Aorta (tissue), 5 donors: Measurements from ENCODE around the gene GVQW3. TPM values are rescaled to one million over a fixed set of nuclear protein-coding genes. Genes with fewer than 3 reads are reported as not detected.
"Not testable (repeated sequence)": the region's sequence is repeated elsewhere in the genome, so short reads cannot be mapped to it uniquely, and the experiment has no call there.

ENCODE experiments used
- ATAC-seq: fragments of 200-7000 bp; cut with Tn5 transposase; one replicate; pipeline ENCODE4 v1.9.1; 2022; ENCODE audit warnings: moderate library complexity; ENCODE audit not compliant: low FRiP score
- DNase-seq, 2 donors: peaks; one replicate each; pipeline ENCODE4 v3.0.0-alpha.2; 2020
- H3K27ac ChIP-seq, 2 donors: one replicate each; pipeline ENCODE4 v1.5.1; 2013; ENCODE audit warnings: low read length in 2 of 2, mild to moderate bottlenecking in 2 of 2, moderate library complexity in 2 of 2, control low read depth in 1 of 2, inconsistent platforms in 1 of 2, low read depth in 1 of 2
- H3K27me3 ChIP-seq, 2 donors: one replicate each; pipeline ENCODE4 v1.6.1; 2013; ENCODE audit warnings: control low read depth in 1 of 2, low read length in 1 of 2, mild to moderate bottlenecking in 1 of 2, moderate library complexity in 1 of 2; ENCODE audit not compliant: insufficient read depth in 2 of 2, control insufficient read depth in 1 of 2
- H3K36me3 ChIP-seq, 2 donors: one replicate each; pipeline ENCODE4 v1.6.1; 2013; ENCODE audit warnings: control low read depth in 1 of 2, low read length in 1 of 2, mild to moderate bottlenecking in 1 of 2; ENCODE audit not compliant: insufficient read depth in 2 of 2, control insufficient read depth in 1 of 2
- H3K4me1 ChIP-seq, 2 donors: one replicate each; pipeline ENCODE4 v1.6.1; 2013; ENCODE audit warnings: low read length in 2 of 2, control low read depth in 1 of 2, mild to moderate bottlenecking in 1 of 2, moderate library complexity in 1 of 2; ENCODE audit not compliant: insufficient read depth in 2 of 2, control insufficient read depth in 1 of 2
- H3K4me3 ChIP-seq, 2 donors: one replicate each; pipeline ENCODE4 v1.5.1; 2013; ENCODE audit warnings: low read length in 2 of 2, control low read depth in 1 of 2, mild to moderate bottlenecking in 1 of 2
- H3K9me3 ChIP-seq: one replicate; pipeline ENCODE4 v1.6.1; 2013; ENCODE audit warnings: mild to moderate bottlenecking, low read length; ENCODE audit not compliant: control insufficient read depth
- WGBS, 2 donors: extraction: QIAGEN DNeasy Blood & Tissue Kit; methylation state at CpG; one replicate each; pipeline ENCODE4 v1.1.7; 2013; 5-methylcytosine and 5-hydroxymethylcytosine counted together
- intact Hi-C, 2 donors: fragments of 100-400 bp; cut with DNase I; formaldehyde crosslinking; loops; one replicate each; pipeline versions ENCODE4 v1.14.2 to v1.15.0; 2022
- polyA plus RNA-seq, 2 donors: library from polyadenylated mRNA; stranded (reverse); fragments of 200-250 nt; gene quantifications; one replicate each; pipeline ENCODE4 v1.2.3, GENCODE V29; 2013
- total RNA-seq, 2 donors: library from RNA; stranded (reverse); fragmentation: NEBNext Ultra II Directional; extraction: Animal tissue kit (Norgen Biotek cat#: 25700); gene quantifications; one replicate each; pipeline ENCODE4 v1.2.1, GENCODE V29; 2021
- donor health status: healthy with polysubstance abuse.
- donor health status: Bipolar disorder and iron deficiency.
- donor health status: DM: no; HTN: no; CAD: no.
- donor health status: DM: no; HTN: no; CAD: no.
- donor health status: DM: yes; HTN: yes; CAD: no.

Gene GVQW3
- total and polyA plus RNA-seq, 4 donors: 0.50 to 3.7 (median 1.9) TPM

DNA sequence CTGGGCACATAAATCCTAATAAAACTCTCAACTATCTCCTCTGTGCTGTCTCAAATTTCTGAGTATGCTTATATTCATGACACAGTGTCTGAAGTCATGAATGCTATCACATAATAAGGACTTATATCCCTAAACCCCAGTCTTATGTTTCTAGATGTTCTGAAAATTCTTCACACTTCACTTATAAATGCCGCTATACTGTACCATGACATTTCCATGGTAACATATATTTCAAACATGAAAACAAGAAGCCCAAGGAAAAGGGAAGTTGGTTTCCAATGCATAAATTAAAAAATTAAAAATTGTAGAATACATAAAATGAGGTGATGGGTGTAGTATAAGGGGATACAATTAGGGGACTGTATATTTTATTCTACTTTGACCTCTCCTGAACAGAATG, 11.7 kb downstream of the GVQW3 start:
- no peak for ATAC-seq
- intact Hi-C loops: no loop called here
- H3K4me3 ChIP-seq: no peak overlapping the region
- no peaks in the 10 kb centered on the region for H3K36me3 ChIP-seq
- no peaks in the 10 kb centered on the region for H3K27me3 ChIP-seq
- 90 to 95% methylated on average over 1 of the region's 1 CpG for WGBS, 2 donors
- no peak overlapping the region for H3K27ac ChIP-seq
- DNase-seq: no peak
- no peaks in the 10 kb centered on the region for H3K9me3 ChIP-seq
- H3K4me1 ChIP-seq: no peaks in the 10 kb centered on the region

DNA sequence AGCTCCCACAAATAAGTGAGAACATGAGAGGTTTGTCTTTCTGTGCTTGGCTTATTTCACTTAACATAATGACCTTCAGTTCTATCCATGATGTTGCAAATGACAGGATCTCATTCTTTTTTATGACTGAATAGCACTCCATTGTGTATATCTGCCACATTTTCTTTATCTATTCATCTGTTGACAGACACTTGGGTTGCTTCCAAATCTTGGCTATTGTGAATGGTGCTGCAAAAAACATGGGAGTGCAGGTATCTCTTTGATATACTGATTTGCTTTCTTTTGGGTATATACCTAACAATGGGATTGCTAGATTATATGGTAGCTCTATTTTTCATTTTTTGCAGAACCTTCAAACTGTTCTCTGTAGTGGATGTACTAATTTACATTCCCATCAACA, 13.3 kb downstream of the GVQW3 start:
- ATAC-seq: no peak
- Histone ChIP-seq H3K36me3 (no peaks in the 10 kb centered on the region), H3K27me3 (no peaks in the 10 kb centered on the region), H3K4me3 (no peak overlapping the region), H3K27ac (no peak overlapping the region), H3K9me3 (no peaks in the 10 kb centered on the region), H3K4me1 (no peaks in the 10 kb centered on the region)
- intact Hi-C loops: no loop called here
- DNase-seq: no peak

DNA sequence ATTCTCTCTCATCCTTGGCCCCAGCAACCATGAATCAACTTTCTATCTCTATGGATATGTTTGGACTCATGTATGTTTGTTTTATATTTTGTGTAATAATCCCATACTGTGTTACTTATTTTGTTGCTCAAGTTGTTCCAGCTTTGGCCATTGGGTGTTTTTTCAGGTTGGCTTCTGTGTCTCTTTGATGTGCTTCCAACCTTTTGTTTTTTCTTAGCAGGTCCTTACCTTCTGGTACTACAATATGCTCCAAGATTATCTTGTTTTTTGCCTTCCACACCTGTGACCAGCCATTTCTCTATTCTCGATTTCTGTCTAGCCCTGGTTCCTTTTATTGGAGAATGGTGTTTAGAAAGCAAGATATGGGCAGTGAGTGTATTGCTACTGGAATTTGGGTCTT, 14.2 kb downstream of the GVQW3 start:
- Histone ChIP-seq H3K36me3 (no peaks in the 10 kb centered on the region), H3K4me3 (no peak overlapping the region), H3K9me3 (no peaks in the 10 kb centered on the region), H3K27me3 (no peaks in the 10 kb centered on the region), H3K4me1 (no peaks in the 10 kb centered on the region), H3K27ac (no peak overlapping the region)
- intact Hi-C loops: no loop called here
- no peak for DNase-seq
- no peak for ATAC-seq
- WGBS, 2 donors: 97 to 98% methylated on average over 1 of the region's 1 CpG

DNA sequence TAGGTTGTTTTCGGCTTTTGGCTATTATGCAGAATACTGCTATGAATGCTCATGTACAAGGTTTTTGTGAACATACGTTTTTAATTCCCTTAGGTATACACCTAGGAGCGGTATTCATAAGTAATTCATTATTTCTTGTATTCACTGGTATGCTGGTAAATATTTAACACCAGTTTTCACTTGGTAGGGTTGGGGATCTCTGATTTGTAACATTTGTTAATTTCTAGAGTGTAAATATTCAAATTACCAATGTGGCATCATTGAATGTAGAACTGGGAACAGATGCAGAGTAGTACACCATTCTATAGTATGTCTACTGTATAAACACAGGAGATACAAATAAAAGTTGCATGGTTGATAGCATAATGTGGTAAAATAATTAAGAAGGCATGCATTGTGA, 16.3 kb downstream of the GVQW3 start:
- WGBS, 2 donors: 91 to 94% methylated on average over 3 of the region's 3 CpGs
- Histone ChIP-seq H3K4me1 (no peaks in the 10 kb centered on the region), H3K9me3 (no peaks in the 10 kb centered on the region), H3K27me3 (no peaks in the 10 kb centered on the region), H3K27ac (no peak overlapping the region), H3K36me3 (no peaks in the 10 kb centered on the region), H3K4me3 (no peak overlapping the region)
- no peak for ATAC-seq
- intact Hi-C loops: no loop called here
- no peak for DNase-seq

DNA sequence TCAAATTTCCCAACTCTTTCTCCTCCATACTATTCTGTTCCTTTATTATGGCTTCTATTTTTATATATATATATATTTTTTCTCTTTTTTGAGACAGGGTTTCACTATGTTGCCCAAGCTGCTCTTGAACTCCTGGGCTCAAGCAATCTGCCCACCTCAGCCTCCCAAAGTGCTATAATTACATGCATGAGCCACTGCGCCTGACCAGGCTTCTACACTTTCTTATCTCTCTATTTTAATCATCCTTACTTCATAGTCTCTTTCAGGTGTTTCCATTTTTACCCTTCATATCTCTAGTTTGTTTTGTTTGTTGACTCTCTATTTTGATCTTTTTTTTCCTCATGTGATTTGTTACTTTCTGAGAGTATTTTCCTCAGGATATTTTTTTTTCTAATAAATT, 19.8 kb downstream of the GVQW3 start:
- Histone ChIP-seq H3K4me3 (no peak overlapping the region), H3K36me3 (no peaks in the 10 kb centered on the region), H3K27me3 (no peaks in the 10 kb centered on the region), H3K4me1 (no peaks in the 10 kb centered on the region), H3K9me3 (no peaks in the 10 kb centered on the region), H3K27ac (no peak overlapping the region)
- intact Hi-C loops: no loop called here
- DNase-seq: no peak
- 93 to 96% methylated on average over 1 of the region's 1 CpG for WGBS, 2 donors
- no peak for ATAC-seq

DNA sequence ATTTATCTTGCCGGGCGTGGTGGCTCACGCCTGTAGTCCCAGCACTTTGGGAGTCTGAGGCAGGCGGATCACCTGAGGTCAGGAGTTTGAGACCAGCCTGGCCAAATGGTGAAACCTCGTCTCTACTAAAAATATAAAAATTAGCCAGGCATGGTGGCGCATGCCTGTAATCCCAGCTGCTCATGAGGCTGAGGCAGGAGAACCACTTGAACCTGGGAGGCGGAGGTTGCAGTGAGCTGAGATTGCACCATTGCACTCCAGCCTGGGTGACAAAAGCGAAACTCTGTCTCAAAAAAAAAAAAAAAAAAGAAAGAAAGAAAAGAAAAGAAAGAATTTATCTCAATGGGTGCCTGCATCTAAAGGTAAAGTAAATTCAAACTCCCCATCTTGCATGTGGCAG, 20.4 kb downstream of the GVQW3 start:
- H3K27me3 ChIP-seq, ATAC-seq, H3K27ac ChIP-seq, DNase-seq, intact Hi-C loops, H3K9me3 ChIP-seq, H3K36me3 ChIP-seq, H3K4me3 ChIP-seq, H3K4me1 ChIP-seq: not testable (repeated sequence)
- 88 to 92% methylated on average over 8 of the region's 8 CpGs for WGBS, 2 donors

DNA sequence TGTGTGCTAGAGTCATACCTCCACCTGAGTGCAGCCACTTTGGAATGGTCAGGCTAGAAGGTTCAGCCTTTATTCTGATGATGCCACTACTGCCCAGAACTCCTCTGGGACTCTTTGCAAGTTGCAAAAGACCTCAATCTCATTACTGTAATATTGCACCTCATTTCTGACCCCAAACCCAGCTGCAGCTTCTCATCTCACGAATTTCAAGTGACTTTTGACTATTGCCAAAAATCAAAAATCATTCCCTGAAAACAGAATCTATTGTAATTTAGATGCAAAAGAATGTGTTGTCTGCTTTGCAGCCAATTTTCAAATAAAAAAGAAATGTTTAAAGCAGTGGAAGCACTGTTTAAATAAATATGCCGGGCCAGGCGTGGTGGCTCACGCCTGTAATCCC, 25.2 kb downstream of the GVQW3 start:
- H3K27ac ChIP-seq: no peak overlapping the region
- H3K4me3 ChIP-seq: no peak overlapping the region
- H3K27me3 ChIP-seq: no peaks in the 10 kb centered on the region
- no peaks in the 10 kb centered on the region for H3K9me3 ChIP-seq
- ATAC-seq (no peak), DNase-seq (no peak)
- intact Hi-C loops: no loop called here
- no peaks in the 10 kb centered on the region for H3K36me3 ChIP-seq
- WGBS, 2 donors: 95% methylated on average over 4 of the region's 4 CpGs
- H3K4me1 ChIP-seq: no peaks in the 10 kb centered on the region

DNA sequence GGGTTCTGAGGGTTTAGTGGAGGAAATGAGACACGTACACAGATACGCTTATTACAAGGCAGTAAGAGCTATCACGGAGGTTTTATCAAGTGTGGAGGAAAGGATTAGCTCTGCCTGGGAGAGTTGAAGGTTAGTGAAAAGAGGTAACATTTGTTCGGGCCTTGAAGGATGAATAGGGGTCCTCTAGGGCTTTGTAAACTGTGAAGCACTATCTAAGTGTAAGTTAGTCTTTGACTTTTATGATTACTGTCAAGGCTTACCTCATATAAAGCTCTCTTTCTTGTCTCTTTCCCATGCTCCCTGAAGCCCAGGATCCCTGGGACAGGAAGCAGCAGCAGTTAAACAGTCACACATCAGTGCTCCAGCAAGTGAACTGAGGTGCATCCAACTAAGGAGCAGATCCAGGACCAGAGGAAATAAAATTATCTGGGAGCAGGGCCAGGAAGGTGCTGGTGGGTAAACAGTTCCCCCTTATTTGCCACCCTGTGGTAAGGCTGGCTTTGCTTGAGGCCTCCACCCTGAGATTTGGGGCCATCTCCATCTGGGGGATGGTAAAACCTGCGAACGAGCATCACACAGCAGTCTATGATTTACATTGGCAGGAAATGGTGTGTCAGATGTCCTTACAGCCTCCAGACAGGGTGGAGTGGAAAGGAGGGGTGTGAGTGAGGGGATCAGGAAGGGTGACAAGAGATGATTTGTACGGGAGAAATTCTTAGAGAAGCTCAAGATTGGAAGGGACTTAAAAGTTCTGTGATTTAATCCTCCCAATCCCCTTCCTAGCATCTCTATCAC, 27.2 kb downstream of the GVQW3 start:
- no peaks in the 10 kb centered on the region for H3K36me3 ChIP-seq
- H3K27me3 ChIP-seq: no peaks in the 10 kb centered on the region
- intact Hi-C loops: no loop called here
- 74 to 81% methylated on average over 7 of the region's 7 CpGs for WGBS, 2 donors
- no peak overlapping the region for H3K4me3 ChIP-seq
- no peak for ATAC-seq
- no peaks in the 10 kb centered on the region for H3K9me3 ChIP-seq
- no peak for DNase-seq
- H3K27ac ChIP-seq: no peak overlapping the region
- no peaks in the 10 kb centered on the region for H3K4me1 ChIP-seq

DNA sequence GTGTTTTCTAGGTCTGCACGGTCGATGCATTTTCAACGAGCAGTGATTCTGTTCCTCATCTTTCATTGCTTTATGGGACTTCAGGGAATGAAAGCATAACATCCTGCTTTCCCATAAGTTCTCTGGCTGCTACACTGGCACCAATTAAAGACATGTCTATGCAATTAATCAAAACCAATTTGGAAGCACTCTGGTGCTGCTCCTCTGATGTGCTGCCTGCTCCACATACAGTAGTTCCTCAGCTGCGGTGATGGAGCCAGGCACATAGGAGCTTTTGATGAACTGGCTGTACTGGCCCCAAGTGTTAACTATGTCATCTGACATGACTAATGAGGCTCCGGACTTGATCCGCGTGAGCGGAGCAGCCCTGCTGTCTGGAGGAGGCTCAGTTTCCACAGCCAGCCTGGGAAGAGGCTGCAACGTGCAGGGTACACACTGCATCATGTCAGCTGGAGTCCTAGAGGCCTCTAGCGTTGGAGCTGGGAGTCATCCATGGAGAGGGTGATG, 29.8 kb downstream of the GVQW3 start:
- H3K4me3 ChIP-seq: no peak overlapping the region
- H3K9me3 ChIP-seq: no peaks in the 10 kb centered on the region
- ATAC-seq (peak; percentile 58), DNase-seq (no peak)
- 67 to 68% methylated on average over 10 of the region's 10 CpGs for WGBS, 2 donors
- no peaks in the 10 kb centered on the region for H3K4me1 ChIP-seq
- no peaks in the 10 kb centered on the region for H3K27me3 ChIP-seq
- no peaks in the 10 kb centered on the region for H3K36me3 ChIP-seq
- intact Hi-C loops: no loop called here
- no peak overlapping the region for H3K27ac ChIP-seq
